NT2/D1 (cell line): ENCODE measurements around the gene CXADR.
A peak's percentile ranks its signal among the peaks of the same experiment; 100 is the strongest.

Source experiments
- DNase-seq: peaks from one replicate; pipeline ENCODE4 v3.0.0-alpha.2; 2011; ENCODE audit warnings: low read depth, low spot score
- H3K27me3 ChIP-seq: 2 replicates; pipeline ENCODE4 v1.6.0; 2011; ENCODE audit warnings: mild to moderate bottlenecking; ENCODE audit not compliant: insufficient read length, insufficient read depth
- H3K36me3 ChIP-seq: 2 replicates; pipeline ENCODE4 v1.6.1; 2011; ENCODE audit warnings: mild to moderate bottlenecking, low read length, mixed read lengths; ENCODE audit not compliant: insufficient read depth, insufficient read length
- H3K4me1 ChIP-seq: 2 replicates; pipeline ENCODE4 v1.5.1; 2011; ENCODE audit not compliant: insufficient read depth, insufficient read length
- H3K4me3 ChIP-seq: 2 replicates; pipeline ENCODE4 v1.5.1; 2011; ENCODE audit warnings: low read depth; ENCODE audit not compliant: insufficient read length
- H3K9ac ChIP-seq: 2 replicates; pipeline ENCODE4 v1.6.0; 2011; ENCODE audit warnings: low read depth; ENCODE audit not compliant: insufficient read length
- H3K9me3 ChIP-seq: 2 replicates; pipeline ENCODE4 v1.5.1; 2011; ENCODE audit warnings: mild to moderate bottlenecking, low read length; ENCODE audit not compliant: insufficient read depth
- SUZ12 ChIP-seq: IDR thresholded peaks from 2 replicates; pipeline ENCODE4 v1.6.1; 2011; ENCODE audit not compliant: insufficient read length, insufficient read depth; ENCODE audit errors: extremely low read depth
- YY1 ChIP-seq: IDR thresholded peaks from 2 replicates; pipeline ENCODE4 v1.6.1; 2011; ENCODE audit not compliant: insufficient read length, insufficient read depth
- ZNF274 ChIP-seq: IDR thresholded peaks from 2 replicates; pipeline ENCODE4 v1.6.1; 2011; ENCODE audit warnings: mild to moderate bottlenecking, low read depth, low read length

The CXADR gene

DNA sequence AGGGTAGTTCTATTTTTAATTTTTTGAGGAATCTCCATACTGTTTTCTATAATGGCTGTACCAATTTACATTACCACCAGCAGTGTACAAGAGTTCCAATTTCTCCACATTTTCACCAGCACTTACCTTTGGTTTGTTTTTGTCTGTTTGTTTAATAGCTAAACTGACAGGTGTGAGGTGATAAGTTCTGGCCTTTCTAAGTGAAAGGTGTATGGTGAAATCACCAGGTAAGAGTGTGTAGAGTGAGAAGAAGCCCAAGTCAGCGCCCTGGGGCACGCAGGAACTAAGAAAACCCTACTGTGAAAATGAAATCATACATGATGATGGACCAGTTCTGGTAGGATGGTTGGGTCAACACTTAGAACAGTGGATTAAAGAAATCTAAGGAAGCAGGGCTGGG is 65.3 kb downstream of the CXADR start:
- H3K27me3 ChIP-seq: no peaks in the 10 kb centered on the region
- no peak for TF ChIP-seq ZNF274
- TF ChIP-seq SUZ12: no peak
- no peak for TF ChIP-seq YY1
- peaks cover 3% of the 10 kb centered on the region for H3K36me3 ChIP-seq
- H3K9ac ChIP-seq: no peak overlapping the region
- no peaks in the 10 kb centered on the region for H3K4me1 ChIP-seq
- H3K4me3 ChIP-seq: no peak overlapping the region
- no peaks in the 10 kb centered on the region for H3K9me3 ChIP-seq
- DNase-seq: no peak

DNA sequence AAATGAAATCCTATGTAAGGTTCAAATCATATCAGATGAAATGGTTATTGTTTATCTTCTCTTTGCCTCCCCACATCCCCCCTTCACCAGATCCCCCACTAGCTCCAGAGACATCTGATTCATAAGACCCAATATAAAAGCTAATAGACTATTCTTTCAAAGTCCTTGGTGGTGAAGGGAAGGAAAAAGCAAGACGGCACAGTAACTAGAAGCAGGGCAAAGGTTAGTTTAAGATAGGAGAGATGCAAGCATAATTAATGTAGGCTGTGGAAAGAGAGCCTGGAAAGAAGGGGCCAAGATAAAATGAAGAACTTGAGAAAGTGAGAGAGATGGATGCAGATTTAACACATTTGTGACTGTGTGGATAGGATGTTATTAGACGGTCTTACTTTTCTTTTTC is 66.0 kb downstream of the CXADR start:
- Histone ChIP-seq H3K4me1 (no peaks in the 10 kb centered on the region), H3K36me3 (peaks cover 3% of the 10 kb centered on the region), H3K4me3 (no peak overlapping the region), H3K9me3 (no peaks in the 10 kb centered on the region), H3K9ac (no peak overlapping the region), H3K27me3 (no peaks in the 10 kb centered on the region)
- no peak for DNase-seq
- TF ChIP-seq ZNF274 (no peak), YY1 (no peak), SUZ12 (no peak)

DNA sequence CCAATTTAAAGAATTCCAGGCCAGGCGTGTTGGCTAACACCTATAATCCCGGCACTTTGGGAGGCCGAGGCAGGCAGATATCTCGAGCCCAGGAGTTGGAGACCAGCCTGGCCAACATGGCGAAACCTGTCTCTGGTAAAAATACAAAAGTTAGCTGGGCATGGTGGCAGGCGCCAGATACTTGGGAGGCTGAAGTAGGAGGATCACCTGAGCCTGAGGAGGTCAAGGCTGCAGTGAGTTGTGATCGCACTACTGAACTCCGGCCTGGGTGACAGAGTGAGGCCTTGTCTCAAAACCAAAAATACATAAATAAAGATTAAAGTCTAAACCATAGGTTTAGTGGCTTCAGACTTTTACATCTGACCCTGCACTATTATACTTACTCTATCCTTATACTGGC is 67.5 kb downstream of the CXADR start:
- Histone ChIP-seq H3K9ac (no peak overlapping the region), H3K4me1 (no peaks in the 10 kb centered on the region), H3K27me3 (no peaks in the 10 kb centered on the region), H3K4me3 (no peak overlapping the region), H3K36me3 (peaks cover 3% of the 10 kb centered on the region), H3K9me3 (no peaks in the 10 kb centered on the region)
- TF ChIP-seq SUZ12 (no peak), YY1 (no peak), ZNF274 (no peak)
- no peak for DNase-seq

DNA sequence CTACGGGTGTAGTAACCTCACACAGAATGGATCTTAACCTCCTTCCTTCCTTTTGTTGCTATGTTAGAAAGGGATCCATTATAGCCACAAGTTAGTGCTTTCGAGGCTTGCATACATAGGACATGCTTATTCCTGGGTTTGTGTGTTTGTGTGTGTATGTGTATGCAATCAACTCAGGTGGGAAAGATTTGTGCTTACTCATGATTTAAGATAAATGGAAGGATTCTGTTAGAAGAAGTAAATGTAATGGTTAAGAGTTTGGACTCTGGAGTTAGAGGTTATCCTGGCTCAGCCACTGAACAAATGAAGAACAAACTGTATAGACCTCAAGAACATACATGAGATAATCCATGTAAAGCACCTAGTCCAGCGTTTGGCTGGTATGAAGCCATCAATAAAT is 71.1 kb downstream of the CXADR start:
- H3K9ac ChIP-seq: no peak overlapping the region
- H3K36me3 ChIP-seq: no peaks in the 10 kb centered on the region
- no peaks in the 10 kb centered on the region for H3K27me3 ChIP-seq
- H3K4me3 ChIP-seq: no peak overlapping the region
- H3K9me3 ChIP-seq: no peaks in the 10 kb centered on the region
- no peak for DNase-seq
- H3K4me1 ChIP-seq: no peaks in the 10 kb centered on the region
- TF ChIP-seq SUZ12 (no peak), ZNF274 (no peak), YY1 (no peak)

DNA sequence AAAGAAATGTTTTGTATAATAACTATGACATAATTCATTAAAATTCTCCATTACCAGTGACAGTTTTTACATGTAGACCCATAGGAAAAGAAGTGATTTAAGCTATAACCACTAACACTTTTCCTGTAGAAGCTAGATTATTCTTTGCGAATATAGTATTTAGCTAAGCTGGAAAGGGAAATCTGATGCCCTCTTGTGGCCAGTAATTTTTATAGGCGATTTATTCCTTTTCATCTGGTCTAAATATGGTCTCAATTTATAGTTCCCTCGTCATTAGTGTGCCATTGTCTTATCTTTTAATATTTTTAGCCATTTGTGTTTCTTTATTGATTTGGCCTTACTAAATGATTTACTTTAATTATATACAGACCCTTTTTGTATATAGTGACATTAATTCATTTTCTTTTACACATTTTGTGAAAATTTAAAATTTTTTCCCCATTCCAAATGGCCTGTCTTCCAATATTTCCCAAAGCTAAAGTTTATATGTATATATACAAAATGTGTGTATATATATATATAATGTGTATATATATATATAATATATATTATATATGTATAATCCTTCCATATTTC is 73.1 kb downstream of the CXADR start:
- Histone ChIP-seq H3K27me3 (no peaks in the 10 kb centered on the region), H3K9ac (no peak overlapping the region), H3K4me3 (no peak overlapping the region), H3K4me1 (no peaks in the 10 kb centered on the region), H3K9me3 (no peaks in the 10 kb centered on the region), H3K36me3 (peaks cover 7% of the 10 kb centered on the region)
- TF ChIP-seq ZNF274 (no peak), YY1 (no peak), SUZ12 (no peak)
- peak; percentile 30 for DNase-seq

DNA sequence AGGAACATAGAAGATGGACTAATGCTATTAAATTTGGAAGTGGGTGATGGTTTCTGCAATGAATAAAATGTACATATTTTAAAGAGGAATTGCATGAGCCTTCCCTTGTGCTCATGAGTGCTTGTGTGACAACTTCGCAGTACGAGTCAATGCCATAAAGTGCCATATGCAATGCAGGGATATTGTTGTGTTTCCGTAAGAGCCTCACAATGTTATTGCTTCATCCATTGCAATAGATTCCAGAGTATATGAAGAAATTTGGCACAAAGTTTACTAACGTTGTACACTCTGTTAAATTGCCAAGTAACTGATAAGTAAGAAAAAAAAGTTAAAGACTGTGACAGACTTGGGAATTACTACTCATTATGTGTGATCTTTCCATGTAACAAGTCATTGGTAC is 77.6 kb downstream of the CXADR start:
- Histone ChIP-seq H3K9ac (no peak overlapping the region), H3K36me3 (peaks cover 52% of the 10 kb centered on the region)

DNA sequence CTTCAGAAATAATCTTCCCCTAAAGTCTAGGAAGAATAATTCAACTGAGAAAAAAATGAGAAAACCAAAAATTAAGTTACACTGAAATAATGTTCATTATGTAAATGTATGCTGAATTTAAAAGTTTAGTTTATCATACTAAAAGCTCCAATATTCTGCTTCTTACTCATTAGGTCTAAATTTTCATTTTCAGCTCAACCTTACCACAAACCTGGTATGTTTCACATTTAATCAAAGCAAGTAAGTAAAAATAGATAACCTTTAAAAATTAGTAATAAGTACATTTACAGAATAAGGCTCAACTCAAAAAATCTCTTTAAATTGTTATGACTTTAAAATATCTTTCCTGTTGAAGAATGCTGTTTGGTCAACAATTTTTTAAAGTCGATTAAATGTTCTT is 84.8 kb downstream of the CXADR start:
- H3K27me3 ChIP-seq: no peaks in the 10 kb centered on the region
- peaks cover 98% of the 10 kb centered on the region for H3K36me3 ChIP-seq
- TF ChIP-seq YY1 (no peak), ZNF274 (no peak), SUZ12 (no peak)
- no peak for DNase-seq
- no peaks in the 10 kb centered on the region for H3K9me3 ChIP-seq
- no peak overlapping the region for H3K9ac ChIP-seq
- no peak overlapping the region for H3K4me3 ChIP-seq
- H3K4me1 ChIP-seq: no peaks in the 10 kb centered on the region

More for the DNA sequence above, 77.6 kb downstream of the CXADR start:
- no peaks in the 10 kb centered on the region for H3K4me1 ChIP-seq
- H3K4me3 ChIP-seq: no peak overlapping the region
- H3K27me3 ChIP-seq: no peaks in the 10 kb centered on the region
- no peak for TF ChIP-seq YY1
- TF ChIP-seq SUZ12: no peak
- TF ChIP-seq ZNF274: no peak
- no peaks in the 10 kb centered on the region for H3K9me3 ChIP-seq
- DNase-seq: no peak

DNA sequence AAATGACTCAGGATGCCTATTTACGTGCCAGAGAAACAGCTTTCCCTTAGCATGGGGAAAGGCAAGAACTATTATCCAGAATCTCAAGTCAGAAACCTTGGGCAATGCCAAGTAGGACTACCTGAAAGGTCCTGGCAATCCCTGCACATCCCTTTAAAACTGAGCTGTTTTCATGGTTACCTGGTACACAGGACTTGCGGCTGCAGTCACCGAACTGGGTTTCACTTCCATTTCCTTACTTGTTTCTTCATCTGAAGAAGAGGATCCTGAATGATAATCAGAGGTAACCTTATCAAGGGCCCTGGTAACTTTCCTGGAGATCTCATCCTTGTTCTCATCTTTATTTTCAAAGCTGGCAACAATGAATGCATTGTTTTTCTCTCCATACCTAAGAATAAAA is 85.6 kb downstream of the CXADR start:
- no peak for DNase-seq
- Histone ChIP-seq H3K9ac (no peak overlapping the region), H3K36me3 (peaks cover 98% of the 10 kb centered on the region), H3K9me3 (no peaks in the 10 kb centered on the region), H3K4me3 (no peak overlapping the region), H3K4me1 (no peaks in the 10 kb centered on the region), H3K27me3 (no peaks in the 10 kb centered on the region)
- TF ChIP-seq SUZ12: no peak
- TF ChIP-seq YY1: no peak
- TF ChIP-seq ZNF274: no peak
